GM21576 (cell line): ENCODE measurements around the gene KPNB1.

Source experiments
- ATAC-seq: cut with Tn5 transposase; IDR thresholded peaks from one replicate; pipeline ENCODE4 v1.9.1; 2021; ENCODE audit warnings: mild to moderate bottlenecking, moderate library complexity; ENCODE audit not compliant: unreplicated experiment

The KPNB1 gene

GRCh38 chr17:47728214-47728877, 78.6 kb downstream of the KPNB1 start:
- ATAC-seq: no peak

- no peak for ATAC-seq
These were observed 79.8 kb downstream of the KPNB1 start for GRCh38 chr17:47729476-47729875.

GRCh38 chr17:47730681-47731080, 81.0 kb downstream of the KPNB1 start:
- no peak for ATAC-seq

- ATAC-seq: no peak
These were observed 81.7 kb downstream of the KPNB1 start for GRCh38 chr17:47731396-47731795.

- ATAC-seq: no peak
These were observed 82.8 kb downstream of the KPNB1 start for GRCh38 chr17:47732399-47733046.

GRCh38 chr17:47733047-47733673, 83.4 kb downstream of the KPNB1 start, which contains the start of gene TBX21:
Gene TBX21, plus strand, starts transcription at chr17:47733236. Its CDS starts 219 bp downstream, at chr17:47733455.
- ATAC-seq: peak; percentile 42

- ATAC-seq: peak; percentile 13
These were observed 84.1 kb downstream of the KPNB1 start for GRCh38 chr17:47733674-47734410.

GRCh38 chr17:47735139-47735464, 85.4 kb downstream of the KPNB1 start:
- ATAC-seq: no peak
